NCI-H128 (cell line): ENCODE results near the gene AP1S3.
"Not testable (repeated sequence)": the region's sequence is repeated elsewhere in the genome, so short reads cannot be mapped to it uniquely, and the experiment has no call there.

ENCODE experiments used
- DNase-seq: peaks from one replicate; lab custom pipeline; 2025; ENCODE audit not compliant: unreplicated experiment; lab: John Stamatoyannopoulos, UW

Gene AP1S3

GRCh38 chr2:223761746-223762145, 75.6 kb downstream of the AP1S3 start:
- not testable (repeated sequence) for DNase-seq

GRCh38 chr2:223760838-223761502, 76.4 kb downstream of the AP1S3 start:
- DNase-seq = no peak

DNA sequence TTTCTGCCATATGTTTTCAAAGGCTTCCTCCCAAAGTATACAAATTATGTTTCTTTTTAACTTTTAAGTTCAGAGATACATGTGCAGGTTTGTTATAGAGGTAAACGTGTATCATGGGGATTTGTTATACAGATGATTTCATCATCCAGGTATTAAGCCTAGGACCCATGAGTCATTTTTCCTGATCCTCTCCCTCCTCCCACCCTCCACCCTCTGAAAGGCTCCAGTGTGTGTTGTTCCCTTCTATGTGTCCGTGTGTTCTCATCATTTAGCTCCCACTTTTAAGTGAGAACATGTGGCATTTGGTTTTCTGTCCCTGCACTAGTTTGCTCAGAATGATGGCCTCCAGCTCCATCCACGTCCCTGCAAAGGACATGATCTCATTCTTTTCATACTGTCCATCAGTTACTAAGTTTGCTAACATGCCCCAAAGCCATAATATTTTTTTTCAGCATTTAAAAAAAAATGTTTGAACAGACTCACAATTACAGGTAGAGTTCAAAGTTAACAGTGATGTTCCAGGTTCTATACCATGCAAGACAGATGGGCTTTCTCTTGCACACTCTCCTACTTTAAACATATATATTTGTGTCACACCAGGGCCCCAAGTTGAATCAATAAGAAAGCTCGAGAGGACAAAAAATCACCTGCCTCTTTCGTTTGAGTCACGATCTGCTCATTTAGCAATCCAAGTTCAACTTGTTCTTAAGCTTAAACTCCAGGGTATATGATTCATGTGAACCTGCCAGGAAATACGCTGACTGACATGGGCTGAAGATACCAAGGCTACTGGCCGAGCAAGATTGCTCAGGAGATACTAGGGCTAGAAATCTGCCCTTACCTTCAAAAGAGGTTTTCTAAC, 77.6 kb downstream of the AP1S3 start:
- no peak for DNase-seq

GRCh38 chr2:223758131-223758840, 79.1 kb downstream of the AP1S3 start:
- no peak for DNase-seq

GRCh38 chr2:223753940-223754339, 83.4 kb downstream of the AP1S3 start:
- DNase-seq = no peak

DNA sequence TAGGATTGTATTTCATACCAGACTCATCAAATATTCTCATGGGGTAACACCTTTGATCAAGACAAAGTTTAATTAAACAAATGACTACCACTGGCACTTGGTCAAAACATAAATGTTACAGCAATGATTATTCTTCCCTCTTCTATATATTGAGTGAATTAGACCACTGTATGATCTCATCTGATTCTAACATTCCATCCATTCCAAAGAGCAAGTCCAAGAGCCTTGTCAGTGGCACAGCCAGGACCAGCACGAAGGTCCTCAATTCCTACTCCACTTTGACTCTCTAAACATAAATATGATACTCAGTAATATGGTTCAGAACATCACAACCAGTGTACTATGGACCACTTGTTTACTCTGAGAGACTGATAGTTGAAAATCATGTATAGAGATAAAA, 86.4 kb downstream of the AP1S3 start:
- DNase-seq = no peak

DNA sequence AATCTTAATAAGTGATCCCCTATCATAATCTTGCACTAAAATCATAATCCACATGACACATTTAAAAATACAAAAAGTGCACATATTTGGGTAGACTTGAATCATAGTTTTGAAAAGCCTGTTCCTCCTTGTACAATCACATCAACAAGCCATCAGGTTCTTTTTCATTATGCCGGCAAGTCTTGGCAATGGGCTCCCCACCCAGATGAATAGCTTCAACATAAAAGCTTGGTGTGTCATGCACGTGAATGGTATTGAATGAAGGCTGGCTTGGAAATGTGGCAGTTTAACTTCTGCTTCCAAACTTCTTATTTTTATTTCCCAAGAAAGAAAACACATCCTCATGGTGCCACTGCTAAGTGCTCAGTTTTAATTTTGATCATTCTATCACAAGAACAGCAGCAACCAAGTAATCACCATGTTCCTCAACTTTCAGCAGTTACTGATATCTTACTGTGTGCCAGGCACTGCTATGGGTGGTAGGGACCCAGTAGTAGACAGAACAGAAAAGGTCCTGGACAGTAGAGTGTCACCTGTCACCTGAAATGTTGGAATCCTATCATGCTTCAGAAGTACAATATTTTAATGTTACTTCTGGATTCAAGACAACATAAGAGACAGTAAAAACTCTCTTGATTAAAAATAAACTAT, 89.9 kb downstream of the AP1S3 start:
- DNase-seq = no peak

GRCh38 chr2:223746611-223747010, 90.8 kb downstream of the AP1S3 start:
- no peak for DNase-seq

DNA sequence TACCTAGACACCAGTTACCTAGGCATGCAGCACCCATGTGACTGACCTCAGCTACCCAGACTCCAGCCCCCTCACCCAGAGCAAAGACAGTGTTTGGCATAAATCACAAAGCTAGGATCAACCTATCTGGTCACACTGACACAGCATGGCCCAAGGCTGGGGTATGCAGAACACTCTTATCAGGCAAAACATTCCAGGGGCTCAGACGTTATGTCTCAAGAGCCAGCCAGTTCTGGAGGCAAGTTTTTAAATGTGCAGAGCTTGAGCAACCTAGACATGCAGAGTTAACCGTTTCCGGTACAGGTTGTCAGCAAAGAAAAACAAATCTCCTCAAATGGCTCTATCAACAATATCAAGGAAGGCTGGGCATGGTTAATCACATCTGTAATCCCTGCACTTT, 92.8 kb downstream of the AP1S3 start:
- DNase-seq = no peak

DNA sequence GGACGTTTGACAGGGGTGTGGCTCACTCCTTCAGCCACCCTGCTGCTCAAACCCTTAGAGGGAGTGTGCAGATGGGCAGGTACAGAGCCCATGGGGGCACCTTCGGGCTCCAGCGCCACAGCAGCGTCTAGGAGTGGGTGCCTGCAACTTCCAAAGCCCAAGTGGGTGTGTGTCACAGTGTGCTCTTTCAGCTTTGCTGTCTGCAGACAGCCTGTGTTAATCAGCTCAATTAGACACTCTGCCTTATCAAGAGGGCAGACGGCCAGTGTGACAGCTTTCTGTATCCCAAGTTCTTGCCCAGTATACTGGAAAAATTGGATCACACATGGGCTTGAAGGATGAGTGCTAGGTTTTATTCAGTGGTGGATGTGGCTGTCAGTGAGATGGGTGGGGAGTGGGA, 96.7 kb downstream of the AP1S3 start:
- DNase-seq = no peak

GRCh38 chr2:223737207-223737606, 100.2 kb downstream of the AP1S3 start:
- DNase-seq = no peak

GRCh38 chr2:223736488-223736887, 100.9 kb downstream of the AP1S3 start:
- no peak for DNase-seq

GRCh38 chr2:223735659-223736244, 101.6 kb downstream of the AP1S3 start:
- no peak for DNase-seq

- DNase-seq = no peak
Measured at GRCh38 chr2:223735035-223735640, 102.2 kb downstream of the AP1S3 start.

- DNase-seq = no peak
Measured at GRCh38 chr2:223734346-223734745, 103.0 kb downstream of the AP1S3 start.

DNA sequence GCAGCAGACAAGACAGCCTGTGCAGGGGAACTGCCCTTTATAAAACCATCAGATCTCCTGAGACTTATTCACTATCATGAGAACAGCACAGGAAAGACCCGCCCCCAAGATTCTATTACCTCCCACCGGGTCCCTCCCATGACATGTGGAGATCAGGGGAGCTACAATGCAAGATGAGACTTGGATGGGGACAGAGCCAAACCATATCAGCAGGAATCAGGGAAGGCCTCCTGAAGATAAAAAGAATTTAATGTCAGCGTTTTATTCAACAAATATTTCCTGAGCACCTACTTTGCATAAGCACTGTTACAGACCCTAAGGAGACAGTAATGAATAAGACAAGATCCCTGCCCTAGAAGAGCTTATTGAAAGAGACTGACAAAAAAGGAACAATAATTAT, 105.0 kb downstream of the AP1S3 start:
- DNase-seq = no peak

DNA sequence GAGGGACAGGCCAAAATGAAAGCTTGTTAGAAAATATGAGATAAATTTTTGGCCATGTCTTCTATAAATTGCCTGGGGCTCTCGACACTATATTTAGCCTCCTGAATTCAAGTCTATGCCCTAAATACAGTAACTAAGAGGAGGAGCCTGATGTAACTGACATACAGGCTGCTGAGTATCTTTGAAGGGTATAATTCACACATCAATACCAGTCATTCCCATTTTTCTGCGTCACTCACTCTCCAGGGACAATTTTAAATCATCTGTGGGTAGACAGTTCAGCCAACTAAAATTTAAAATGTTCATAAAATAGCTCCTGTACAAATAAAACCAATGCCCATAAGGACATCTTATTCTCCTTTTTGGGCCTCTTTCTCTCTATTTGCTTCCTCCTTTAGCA, 105.9 kb downstream of the AP1S3 start:
- DNase-seq = no peak

DNA sequence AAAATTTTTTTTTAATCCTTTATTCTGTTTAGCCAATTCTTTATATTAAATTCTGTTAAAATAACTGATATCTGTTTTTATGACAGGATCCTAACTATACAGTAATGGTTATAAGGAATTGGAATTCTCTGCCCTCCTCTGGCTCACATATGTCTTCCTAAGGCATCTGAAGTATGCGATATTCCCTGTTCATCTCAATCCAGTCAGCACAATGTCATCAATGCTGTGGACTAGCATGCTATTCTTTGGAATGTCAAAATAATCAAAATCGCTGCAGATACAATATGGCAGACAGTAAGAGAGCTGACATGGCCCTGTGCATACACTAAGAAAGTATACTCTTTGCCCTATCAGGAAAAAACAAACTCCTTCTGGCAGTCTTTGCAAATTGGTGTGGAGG, 107.6 kb downstream of the AP1S3 start:
- no peak for DNase-seq

DNA sequence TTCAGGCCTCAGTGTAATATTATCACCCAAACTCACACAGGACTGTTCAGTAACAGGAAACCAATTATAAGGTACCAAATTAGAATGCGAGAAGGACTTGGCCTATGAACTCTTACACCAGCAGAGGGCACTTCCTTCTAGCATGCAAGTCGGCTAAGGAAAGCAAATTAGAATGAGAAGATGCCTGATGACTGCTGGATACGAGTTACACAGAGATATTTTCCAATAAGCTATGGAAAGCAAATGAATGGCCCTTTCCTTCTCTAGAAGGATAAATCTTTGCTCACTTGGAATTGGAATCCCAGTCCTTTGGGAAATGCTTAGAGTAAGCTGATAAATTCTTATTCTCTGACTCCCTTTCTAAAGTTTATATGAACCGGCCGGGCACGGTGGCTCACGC, 109.8 kb downstream of the AP1S3 start:
- no peak for DNase-seq
